WTC11 (cell line): ENCODE measurements around the gene ZIC2. TPM values are rescaled to one million over a fixed set of nuclear protein-coding genes. Genes with fewer than 3 reads are reported as not detected.

ENCODE experiments used
- CREB1 ChIP-seq: sonication (generic); formaldehyde crosslinking; IDR thresholded peaks from 2 replicates; pipeline ENCODE4 v1.8.0; 2023; ENCODE audit warnings: mild to moderate bottlenecking, missing genetic modification reagents
- EMX1 ChIP-seq: fragments of 250-450 bp; sonication (Bioruptor Pico); IDR thresholded peaks from 2 replicates; pipeline ENCODE4 v1.8.0; 2021; ENCODE audit warnings: mild to moderate bottlenecking
- ERG ChIP-seq: fragments of 250-450 bp; sonication (Bioruptor Pico); IDR thresholded peaks from 2 replicates; pipeline ENCODE4 v1.8.0; 2021; ENCODE audit warnings: mild to moderate bottlenecking
- GABPB1 ChIP-seq: sonication (generic); formaldehyde crosslinking; IDR thresholded peaks from 2 replicates; pipeline ENCODE4 v1.8.1; 2023; ENCODE audit warnings: mild to moderate bottlenecking, missing genetic modification reagents
- HMGXB4 ChIP-seq: sonication (generic); formaldehyde crosslinking; IDR thresholded peaks from 2 replicates; pipeline ENCODE4 v1.8.1; 2023; ENCODE audit warnings: mild to moderate bottlenecking, moderate library complexity, missing genetic modification reagents
- JUN ChIP-seq: sonication (generic); formaldehyde crosslinking; IDR thresholded peaks from 2 replicates; pipeline ENCODE4 v1.8.0; 2023; ENCODE audit warnings: mild to moderate bottlenecking, missing genetic modification reagents
- MAX ChIP-seq: sonication (generic); formaldehyde crosslinking; IDR thresholded peaks from 2 replicates; pipeline ENCODE4 v1.8.0; 2022; ENCODE audit warnings: mild to moderate bottlenecking, missing genetic modification reagents
- MXD4 ChIP-seq: fragments of 250-450 bp; sonication (Bioruptor Pico); IDR thresholded peaks from 2 replicates; pipeline ENCODE4 v1.8.0; 2021; ENCODE audit warnings: mild to moderate bottlenecking, moderate library complexity, borderline replicate concordance
- NFE2L1 ChIP-seq: sonication (generic); formaldehyde crosslinking; IDR thresholded peaks from 2 replicates; pipeline ENCODE4 v1.8.1; 2023; ENCODE audit warnings: missing genetic modification reagents
- NR2C2 ChIP-seq: sonication (generic); formaldehyde crosslinking; IDR thresholded peaks from 2 replicates; pipeline ENCODE4 v1.8.0; 2022; ENCODE audit warnings: mild to moderate bottlenecking, missing genetic modification reagents
- PREB ChIP-seq: sonication (generic); formaldehyde crosslinking; IDR thresholded peaks from 2 replicates; pipeline ENCODE4 v1.8.1; 2022; ENCODE audit warnings: mild to moderate bottlenecking, missing genetic modification reagents, moderate library complexity, borderline replicate concordance
- RELA ChIP-seq: sonication (generic); formaldehyde crosslinking; IDR thresholded peaks from 2 replicates; pipeline ENCODE4 v1.8.1; 2022; ENCODE audit warnings: missing genetic modification reagents, mild to moderate bottlenecking, borderline replicate concordance
- RORB ChIP-seq: fragments of 250-450 bp; sonication (Bioruptor Pico); IDR thresholded peaks from 2 replicates; pipeline ENCODE4 v1.9.0; 2021; ENCODE audit warnings: mild to moderate bottlenecking
- SOX15 ChIP-seq: fragments of 250-450 bp; sonication (Bioruptor Pico); IDR thresholded peaks from 2 replicates; pipeline ENCODE4 v1.9.0; 2021; ENCODE audit warnings: mild to moderate bottlenecking
- TCF7 ChIP-seq: sonication (generic); formaldehyde crosslinking; IDR thresholded peaks from 2 replicates; pipeline ENCODE4 v1.8.0; 2022; ENCODE audit warnings: mild to moderate bottlenecking, low read depth, missing genetic modification reagents, moderate library complexity
- ZNF138 ChIP-seq: sonication (generic); formaldehyde crosslinking; conservative IDR thresholded peaks from 2 replicates; pipeline ENCODE4 v1.8.1; 2022; ENCODE audit warnings: mild to moderate bottlenecking, moderate library complexity, missing genetic modification reagents
- ZNF281 ChIP-seq: sonication (generic); formaldehyde crosslinking; IDR thresholded peaks from 2 replicates; pipeline ENCODE4 v1.8.0; 2023; ENCODE audit warnings: mild to moderate bottlenecking, missing genetic modification reagents
- ZNF317 ChIP-seq: sonication (generic); formaldehyde crosslinking; IDR thresholded peaks from 2 replicates; pipeline ENCODE4 v1.8.1; 2023; ENCODE audit warnings: low read depth, mild to moderate bottlenecking, moderate library complexity, missing genetic modification reagents, borderline replicate concordance
- total RNA-seq: library from RNA; stranded (reverse); gene quantifications from 3 replicates; pipeline ENCODE4 v1.2.3, GENCODE V29; 2021
- TF ChIP-seq, protein P1 (sequence below): sonication (generic); formaldehyde crosslinking; IDR thresholded peaks from 2 replicates; pipeline ENCODE4 v1.8.0; 2022; ENCODE audit warnings: missing genetic modification reagents
- TF ChIP-seq, protein P2 (sequence below): sonication (generic); formaldehyde crosslinking; IDR thresholded peaks from 2 replicates; pipeline ENCODE4 v1.8.1; 2023; ENCODE audit warnings: mild to moderate bottlenecking, missing genetic modification reagents, borderline replicate concordance
- TF ChIP-seq, protein P3 (sequence below): fragments of 250-450 bp; sonication (Bioruptor Pico); IDR thresholded peaks from 2 replicates; pipeline ENCODE4 v1.9.0; 2021; ENCODE audit warnings: mild to moderate bottlenecking

Gene ZIC2
- total RNA-seq, 1 experiment from 2014 or later, result 344 TPM

DNA sequence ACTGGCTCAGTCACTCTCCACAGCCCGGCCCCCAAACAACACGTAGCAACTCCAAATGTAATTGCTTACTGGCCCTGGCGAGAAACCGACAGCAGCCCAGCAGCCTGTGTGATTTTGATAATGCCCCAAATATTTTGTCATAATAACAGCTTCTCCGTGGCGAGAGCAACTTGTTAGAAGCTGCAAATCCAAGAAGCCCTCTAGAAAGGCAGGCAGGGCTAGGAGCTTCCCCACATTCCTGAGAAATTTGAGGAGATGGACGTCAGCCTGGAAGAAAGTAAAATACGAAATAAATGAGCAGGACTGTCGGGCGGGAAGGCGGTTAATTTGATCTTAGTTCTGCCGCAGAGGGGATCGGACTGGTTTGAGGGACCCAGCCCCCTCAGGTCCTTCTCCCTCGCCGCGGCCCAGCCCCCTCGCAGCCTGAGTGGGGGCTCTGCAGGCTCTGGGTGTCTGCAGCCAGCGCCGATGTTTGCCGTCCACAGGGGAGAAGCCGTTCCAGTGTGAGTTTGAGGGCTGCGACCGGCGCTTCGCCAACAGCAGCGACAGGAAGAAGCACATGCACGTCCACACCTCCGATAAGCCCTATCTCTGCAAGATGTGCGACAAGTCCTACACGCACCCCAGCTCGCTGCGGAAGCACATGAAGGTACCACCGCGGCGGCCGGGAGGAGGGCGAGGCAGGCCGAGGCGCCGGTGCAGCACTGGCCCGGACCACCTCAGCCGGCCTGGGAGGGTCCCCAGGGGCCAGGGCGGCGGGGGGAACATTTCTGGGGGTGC, 3.1 kb downstream of the ZIC2 start (continued):
- TF ChIP-seq ERG (CRISPR knock-in tag), result no peak
- peak; percentile 60; the same call in 1 of the 2 replicates for TF ChIP-seq HMGXB4 (CRISPR knock-in tag)
- TF ChIP-seq, protein P1, sequence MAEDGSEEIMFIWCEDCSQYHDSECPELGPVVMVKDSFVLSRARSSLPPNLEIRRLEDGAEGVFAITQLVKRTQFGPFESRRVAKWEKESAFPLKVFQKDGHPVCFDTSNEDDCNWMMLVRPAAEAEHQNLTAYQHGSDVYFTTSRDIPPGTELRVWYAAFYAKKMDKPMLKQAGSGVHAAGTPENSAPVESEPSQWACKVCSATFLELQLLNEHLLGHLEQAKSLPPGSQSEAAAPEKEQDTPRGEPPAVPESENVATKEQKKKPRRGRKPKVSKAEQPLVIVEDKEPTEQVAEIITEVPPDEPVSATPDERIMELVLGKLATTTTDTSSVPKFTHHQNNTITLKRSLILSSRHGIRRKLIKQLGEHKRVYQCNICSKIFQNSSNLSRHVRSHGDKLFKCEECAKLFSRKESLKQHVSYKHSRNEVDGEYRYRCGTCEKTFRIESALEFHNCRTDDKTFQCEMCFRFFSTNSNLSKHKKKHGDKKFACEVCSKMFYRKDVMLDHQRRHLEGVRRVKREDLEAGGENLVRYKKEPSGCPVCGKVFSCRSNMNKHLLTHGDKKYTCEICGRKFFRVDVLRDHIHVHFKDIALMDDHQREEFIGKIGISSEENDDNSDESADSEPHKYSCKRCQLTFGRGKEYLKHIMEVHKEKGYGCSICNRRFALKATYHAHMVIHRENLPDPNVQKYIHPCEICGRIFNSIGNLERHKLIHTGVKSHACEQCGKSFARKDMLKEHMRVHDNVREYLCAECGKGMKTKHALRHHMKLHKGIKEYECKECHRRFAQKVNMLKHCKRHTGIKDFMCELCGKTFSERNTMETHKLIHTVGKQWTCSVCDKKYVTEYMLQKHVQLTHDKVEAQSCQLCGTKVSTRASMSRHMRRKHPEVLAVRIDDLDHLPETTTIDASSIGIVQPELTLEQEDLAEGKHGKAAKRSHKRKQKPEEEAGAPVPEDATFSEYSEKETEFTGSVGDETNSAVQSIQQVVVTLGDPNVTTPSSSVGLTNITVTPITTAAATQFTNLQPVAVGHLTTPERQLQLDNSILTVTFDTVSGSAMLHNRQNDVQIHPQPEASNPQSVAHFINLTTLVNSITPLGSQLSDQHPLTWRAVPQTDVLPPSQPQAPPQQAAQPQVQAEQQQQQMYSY, result peak; percentile 70
- TF ChIP-seq MAX (CRISPR knock-in tag), result peak; percentile 70
- no peak for TF ChIP-seq JUN (CRISPR knock-in tag)
- no peak for TF ChIP-seq EMX1
- no peak for TF ChIP-seq GABPB1 (CRISPR knock-in tag)
- TF ChIP-seq SOX15 (CRISPR knock-in tag), result no peak
- TF ChIP-seq, protein P2, sequence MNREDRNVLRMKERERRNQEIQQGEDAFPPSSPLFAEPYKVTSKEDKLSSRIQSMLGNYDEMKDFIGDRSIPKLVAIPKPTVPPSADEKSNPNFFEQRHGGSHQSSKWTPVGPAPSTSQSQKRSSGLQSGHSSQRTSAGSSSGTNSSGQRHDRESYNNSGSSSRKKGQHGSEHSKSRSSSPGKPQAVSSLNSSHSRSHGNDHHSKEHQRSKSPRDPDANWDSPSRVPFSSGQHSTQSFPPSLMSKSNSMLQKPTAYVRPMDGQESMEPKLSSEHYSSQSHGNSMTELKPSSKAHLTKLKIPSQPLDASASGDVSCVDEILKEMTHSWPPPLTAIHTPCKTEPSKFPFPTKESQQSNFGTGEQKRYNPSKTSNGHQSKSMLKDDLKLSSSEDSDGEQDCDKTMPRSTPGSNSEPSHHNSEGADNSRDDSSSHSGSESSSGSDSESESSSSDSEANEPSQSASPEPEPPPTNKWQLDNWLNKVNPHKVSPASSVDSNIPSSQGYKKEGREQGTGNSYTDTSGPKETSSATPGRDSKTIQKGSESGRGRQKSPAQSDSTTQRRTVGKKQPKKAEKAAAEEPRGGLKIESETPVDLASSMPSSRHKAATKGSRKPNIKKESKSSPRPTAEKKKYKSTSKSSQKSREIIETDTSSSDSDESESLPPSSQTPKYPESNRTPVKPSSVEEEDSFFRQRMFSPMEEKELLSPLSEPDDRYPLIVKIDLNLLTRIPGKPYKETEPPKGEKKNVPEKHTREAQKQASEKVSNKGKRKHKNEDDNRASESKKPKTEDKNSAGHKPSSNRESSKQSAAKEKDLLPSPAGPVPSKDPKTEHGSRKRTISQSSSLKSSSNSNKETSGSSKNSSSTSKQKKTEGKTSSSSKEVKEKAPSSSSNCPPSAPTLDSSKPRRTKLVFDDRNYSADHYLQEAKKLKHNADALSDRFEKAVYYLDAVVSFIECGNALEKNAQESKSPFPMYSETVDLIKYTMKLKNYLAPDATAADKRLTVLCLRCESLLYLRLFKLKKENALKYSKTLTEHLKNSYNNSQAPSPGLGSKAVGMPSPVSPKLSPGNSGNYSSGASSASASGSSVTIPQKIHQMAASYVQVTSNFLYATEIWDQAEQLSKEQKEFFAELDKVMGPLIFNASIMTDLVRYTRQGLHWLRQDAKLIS (CRISPR knock-in tag), result peak; percentile 89; the same call in 1 of the 2 replicates
- TF ChIP-seq CREB1 (CRISPR knock-in tag), result no peak
- no peak for TF ChIP-seq RORB (CRISPR knock-in tag)
- TF ChIP-seq ZNF281 (CRISPR knock-in tag), result no peak
- TF ChIP-seq PREB, result no peak
- TF ChIP-seq, protein P3, sequence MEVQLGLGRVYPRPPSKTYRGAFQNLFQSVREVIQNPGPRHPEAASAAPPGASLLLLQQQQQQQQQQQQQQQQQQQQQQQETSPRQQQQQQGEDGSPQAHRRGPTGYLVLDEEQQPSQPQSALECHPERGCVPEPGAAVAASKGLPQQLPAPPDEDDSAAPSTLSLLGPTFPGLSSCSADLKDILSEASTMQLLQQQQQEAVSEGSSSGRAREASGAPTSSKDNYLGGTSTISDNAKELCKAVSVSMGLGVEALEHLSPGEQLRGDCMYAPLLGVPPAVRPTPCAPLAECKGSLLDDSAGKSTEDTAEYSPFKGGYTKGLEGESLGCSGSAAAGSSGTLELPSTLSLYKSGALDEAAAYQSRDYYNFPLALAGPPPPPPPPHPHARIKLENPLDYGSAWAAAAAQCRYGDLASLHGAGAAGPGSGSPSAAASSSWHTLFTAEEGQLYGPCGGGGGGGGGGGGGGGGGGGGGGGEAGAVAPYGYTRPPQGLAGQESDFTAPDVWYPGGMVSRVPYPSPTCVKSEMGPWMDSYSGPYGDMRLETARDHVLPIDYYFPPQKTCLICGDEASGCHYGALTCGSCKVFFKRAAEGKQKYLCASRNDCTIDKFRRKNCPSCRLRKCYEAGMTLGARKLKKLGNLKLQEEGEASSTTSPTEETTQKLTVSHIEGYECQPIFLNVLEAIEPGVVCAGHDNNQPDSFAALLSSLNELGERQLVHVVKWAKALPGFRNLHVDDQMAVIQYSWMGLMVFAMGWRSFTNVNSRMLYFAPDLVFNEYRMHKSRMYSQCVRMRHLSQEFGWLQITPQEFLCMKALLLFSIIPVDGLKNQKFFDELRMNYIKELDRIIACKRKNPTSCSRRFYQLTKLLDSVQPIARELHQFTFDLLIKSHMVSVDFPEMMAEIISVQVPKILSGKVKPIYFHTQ (CRISPR knock-in tag), result no peak
- no peak for TF ChIP-seq NFE2L1 (CRISPR knock-in tag)
- TF ChIP-seq ZNF138, result 0 out of 2 replicates have a peak, but pooled peaks have one; percentile 52
- no peak for TF ChIP-seq TCF7 (CRISPR knock-in tag)
- TF ChIP-seq RELA (CRISPR knock-in tag), result no peak
- no peak for TF ChIP-seq MXD4 (CRISPR knock-in tag)
- TF ChIP-seq NR2C2 (CRISPR knock-in tag), result no peak
- TF ChIP-seq ZNF317 (CRISPR knock-in tag), result no peak
